GM11168 (cell line): ENCODE measurements around the gene PGAP3.
"Not testable (repeated sequence)": the region's sequence is repeated elsewhere in the genome, so short reads cannot be mapped to it uniquely, and the experiment has no call there.

Source experiments
- in situ Hi-C: fragments of 300-500 bp; cut with MboI; formaldehyde crosslinking; loops from one replicate; pipeline ENCODE4 v1.12.0; 2022; ENCODE audit warnings: low sequenced_read_pairs; ENCODE audit not compliant: unreplicated experiment

The PGAP3 gene

DNA sequence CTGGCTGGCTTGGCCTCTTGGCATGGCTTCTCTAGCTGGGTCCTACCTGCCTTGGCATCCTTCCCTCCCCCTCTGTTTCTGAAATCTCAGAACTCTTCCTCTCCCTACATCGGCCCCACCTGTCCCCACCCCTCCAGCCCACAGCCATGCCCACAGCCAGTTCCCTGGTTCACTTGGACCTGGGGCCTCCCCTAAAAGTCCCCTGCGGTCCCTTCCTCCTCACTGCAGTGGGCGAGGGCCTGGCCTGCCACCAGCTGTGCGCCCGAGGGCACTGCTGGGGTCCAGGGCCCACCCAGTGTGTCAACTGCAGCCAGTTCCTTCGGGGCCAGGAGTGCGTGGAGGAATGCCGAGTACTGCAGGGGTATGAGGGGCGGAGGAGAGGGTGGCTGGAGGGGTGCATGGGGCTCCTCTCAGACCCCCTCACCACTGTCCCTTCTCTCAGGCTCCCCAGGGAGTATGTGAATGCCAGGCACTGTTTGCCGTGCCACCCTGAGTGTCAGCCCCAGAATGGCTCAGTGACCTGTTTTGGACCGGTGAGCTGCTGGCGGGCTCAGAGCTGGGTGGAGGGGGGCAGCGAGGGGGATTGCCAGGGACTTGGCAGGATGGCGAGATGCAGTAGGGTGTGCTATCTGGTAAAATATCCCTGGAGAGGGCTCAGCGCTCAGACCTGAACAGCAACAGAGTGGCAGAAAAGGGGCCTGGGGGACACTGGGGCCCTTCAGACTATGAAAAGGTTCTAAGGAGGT, 28.4 kb upstream of the PGAP3 start:
- in situ Hi-C loops, result no loop called here

- in situ Hi-C loops, result no loop called here
Measured at GRCh38 chr17:39715375-39716072, 27.7 kb upstream of the PGAP3 start.

DNA sequence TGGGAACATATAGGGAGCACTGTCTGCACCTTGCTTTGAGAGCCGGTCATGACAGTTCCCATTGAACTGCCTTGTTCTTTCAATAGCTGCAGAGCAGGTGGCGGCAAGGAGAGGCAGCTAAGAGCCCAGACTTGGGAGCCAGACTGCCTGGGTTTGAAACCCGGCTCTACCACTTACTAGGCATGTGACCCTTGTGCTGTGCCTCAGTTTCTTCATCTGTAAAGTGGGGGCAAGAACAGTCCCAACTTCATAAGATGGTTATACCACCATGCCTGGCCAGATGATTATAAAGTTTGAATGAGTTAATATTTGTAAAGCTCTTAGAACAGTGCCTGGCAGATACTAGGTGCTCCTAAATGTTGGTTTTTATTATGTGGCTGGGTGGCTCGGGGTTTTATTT, 26.4 kb upstream of the PGAP3 start:
- in situ Hi-C loops, result no loop called here

GRCh38 chr17:39711851-39712250, 24.0 kb upstream of the PGAP3 start:
- in situ Hi-C loops, result no loop called here

GRCh38 chr17:39711071-39711470, 23.2 kb upstream of the PGAP3 start:
- in situ Hi-C loops, result not testable (repeated sequence)

GRCh38 chr17:39709998-39710964, 22.4 kb upstream of the PGAP3 start:
- in situ Hi-C loops, result no loop called here

- in situ Hi-C loops, result no loop called here
Measured at GRCh38 chr17:39709319-39709997, 21.6 kb upstream of the PGAP3 start.

DNA sequence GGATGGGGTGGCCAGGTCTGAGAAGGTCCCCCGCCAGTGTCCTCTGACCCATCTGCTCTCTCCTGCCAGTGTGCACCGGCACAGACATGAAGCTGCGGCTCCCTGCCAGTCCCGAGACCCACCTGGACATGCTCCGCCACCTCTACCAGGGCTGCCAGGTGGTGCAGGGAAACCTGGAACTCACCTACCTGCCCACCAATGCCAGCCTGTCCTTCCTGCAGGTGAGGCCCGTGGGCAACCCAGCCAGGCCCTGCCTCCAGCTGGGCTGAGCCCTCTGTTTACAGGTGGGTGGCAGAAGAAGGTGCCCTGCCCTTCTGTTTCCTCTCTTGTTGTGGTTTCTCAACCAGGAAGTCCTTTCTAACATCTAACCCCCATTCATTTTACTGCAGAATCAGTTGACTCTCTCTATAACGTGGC, 19.1 kb upstream of the PGAP3 start:
- in situ Hi-C loops, result no loop called here

DNA sequence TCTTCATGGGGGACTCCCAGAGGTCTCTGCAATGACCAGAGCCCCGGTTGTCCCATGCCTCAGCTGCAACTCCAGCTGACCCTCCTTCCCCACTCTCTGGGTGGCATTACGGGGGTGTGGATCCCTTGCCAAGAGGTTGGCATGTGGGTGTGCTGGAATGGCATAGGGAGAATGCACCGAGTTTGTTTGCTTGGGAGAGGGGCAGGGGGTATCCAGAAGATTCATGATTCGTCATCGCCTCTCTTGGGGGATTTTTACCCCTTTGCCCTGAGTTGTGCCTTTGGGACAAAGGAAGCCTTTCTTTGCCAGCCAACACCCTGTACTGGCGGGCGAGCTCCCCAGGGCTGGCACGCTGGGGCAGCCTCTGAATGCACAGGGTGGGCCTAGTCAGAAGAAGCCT, 18.5 kb upstream of the PGAP3 start:
- in situ Hi-C loops, result no loop called here

GRCh38 chr17:39705786-39706348, 18.0 kb upstream of the PGAP3 start:
- in situ Hi-C loops, result no loop called here

GRCh38 chr17:39704821-39705551, 17.1 kb upstream of the PGAP3 start:
- in situ Hi-C loops, result no loop called here

GRCh38 chr17:39703913-39704312, 16.1 kb upstream of the PGAP3 start:
- in situ Hi-C loops, result no loop called here

- in situ Hi-C loops, result no loop called here
Measured at GRCh38 chr17:39702901-39703893, 15.3 kb upstream of the PGAP3 start.

DNA sequence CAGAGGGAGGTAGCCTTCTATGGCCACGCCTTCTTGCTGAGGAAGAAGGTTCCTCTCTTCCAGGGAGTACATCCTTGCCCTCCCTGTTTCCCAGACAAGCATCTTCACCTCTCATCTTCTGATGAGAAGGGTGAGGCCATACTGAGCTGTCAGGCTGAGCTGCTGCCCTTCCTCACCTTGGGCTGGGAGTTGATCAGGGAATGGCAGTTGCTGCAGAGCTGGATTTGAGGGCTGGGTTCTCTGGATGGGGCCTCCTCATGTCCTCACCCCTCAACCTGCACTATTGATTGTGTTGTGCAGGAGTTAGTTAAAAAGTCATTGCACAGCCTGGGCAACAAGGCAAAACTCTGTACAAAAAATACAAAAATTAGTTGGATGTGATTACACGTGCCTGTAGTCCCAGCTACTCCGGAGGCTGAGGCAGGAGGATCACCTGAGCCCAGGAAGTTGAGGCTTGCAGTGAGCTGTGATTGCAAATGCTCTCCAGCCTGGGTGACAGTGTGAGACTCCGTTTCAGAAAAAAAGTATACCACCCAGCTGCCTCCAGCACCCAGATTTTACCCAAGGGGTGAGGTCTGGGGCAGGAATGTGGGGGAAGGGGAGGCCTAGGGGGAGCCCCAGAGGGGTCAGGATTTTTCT, 14.0 kb upstream of the PGAP3 start:
- in situ Hi-C loops, result no loop called here

- in situ Hi-C loops, result no loop called here
Measured at GRCh38 chr17:39701012-39701783, 13.3 kb upstream of the PGAP3 start.

DNA sequence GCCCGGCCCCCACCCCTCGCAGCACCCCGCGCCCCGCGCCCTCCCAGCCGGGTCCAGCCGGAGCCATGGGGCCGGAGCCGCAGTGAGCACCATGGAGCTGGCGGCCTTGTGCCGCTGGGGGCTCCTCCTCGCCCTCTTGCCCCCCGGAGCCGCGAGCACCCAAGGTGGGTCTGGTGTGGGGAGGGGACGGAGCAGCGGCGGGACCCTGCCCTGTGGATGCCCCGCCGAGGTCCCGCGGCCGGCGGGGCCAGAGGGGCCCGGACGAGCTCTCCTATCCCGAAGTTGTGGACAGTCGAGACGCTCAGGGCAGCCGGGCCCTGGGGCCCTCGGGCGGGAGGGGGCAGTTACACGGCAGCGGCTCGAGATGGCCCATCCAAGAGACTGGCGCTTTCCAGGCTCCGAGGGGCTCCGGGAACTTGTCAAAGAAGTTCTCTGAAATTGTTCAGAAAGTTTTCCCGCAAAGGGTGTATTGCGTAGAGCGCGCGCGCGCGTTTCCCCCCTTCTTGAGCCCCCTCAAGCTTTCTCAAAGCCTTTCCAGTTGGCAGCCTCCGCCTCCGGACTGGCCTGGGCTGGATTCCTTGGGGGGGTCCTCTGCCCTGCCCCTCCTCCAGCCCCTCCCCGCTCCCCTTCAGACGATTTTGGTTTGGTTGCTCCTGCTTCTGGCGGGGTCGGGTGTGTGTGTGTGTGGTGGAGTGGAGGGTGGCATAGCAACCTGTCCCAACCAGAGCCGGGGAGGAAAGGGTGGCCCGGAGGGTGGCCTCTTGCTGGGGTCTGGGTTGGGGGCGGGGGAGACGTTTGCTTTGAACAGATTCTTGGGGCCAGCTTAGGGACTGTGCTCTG, 12.5 kb upstream of the PGAP3 start:
- in situ Hi-C loops, result no loop called here
